PC-9 (cell line): ENCODE measurements around the gene ZNF728. TPM values are rescaled to one million over a fixed set of nuclear protein-coding genes. Genes with fewer than 3 reads are reported as not detected.
"Not testable (repeated sequence)": the region's sequence is repeated elsewhere in the genome, so short reads cannot be mapped to it uniquely, and the experiment has no call there.

Source experiments
- BruUV-seq: library from RNA; stranded (reverse); fragments of 400-500 nt; replicated peaks from 2 replicates; lab custom pipeline; 2021; lab: Mats Ljungman, UMichigan
- CTCF ChIA-PET: fragments of 300-600 bp; sonication (Branson Sonifier 250); formaldehyde crosslinking; loops from one replicate; lab custom pipeline; 2022; ENCODE audit warnings: antibody characterized with exemption; lab: Charles Lee
- POLR2A ChIA-PET: fragments of 300-600 bp; sonication (Branson Sonifier 250); formaldehyde crosslinking; loops from one replicate; lab custom pipeline; 2022; ENCODE audit warnings: antibody characterized with exemption; ENCODE audit not compliant: unreplicated experiment; lab: Charles Lee
- DNase-seq, 2 experiments: peaks; one replicate each; pipeline versions ENCODE4 v3.0.0 to v3.0.0-alpha.2; 2015 to 2022; ENCODE audit warnings: mixed read lengths in 1 of 2
- H2AFZ ChIP-seq: fragments of 200-600 bp; sonication (generic); 2 replicates; pipeline ENCODE4 v1.8.1; 2017; ENCODE audit warnings: antibody characterized with exemption
- H3F3A ChIP-seq: fragments of 200-600 bp; sonication (generic); 2 replicates; pipeline ENCODE4 v1.8.1; 2017; ENCODE audit warnings: antibody characterized with exemption, mild to moderate bottlenecking, low read depth; ENCODE audit not compliant: insufficient read depth
- H3K27ac ChIP-seq: fragments of 200-600 bp; sonication (generic); 2 replicates; pipeline ENCODE4 v1.6.1; 2016; ENCODE audit warnings: mixed run types
- H3K27me3 ChIP-seq: fragments of 200-600 bp; sonication (generic); 2 replicates; pipeline ENCODE4 v1.6.1; 2016; ENCODE audit warnings: low read depth, mixed run types; ENCODE audit not compliant: insufficient read depth
- H3K36me3 ChIP-seq: fragments of 200-600 bp; sonication (generic); 2 replicates; pipeline ENCODE4 v1.6.1; 2016; ENCODE audit warnings: low read depth, mixed run types
- H3K4me1 ChIP-seq: fragments of 200-600 bp; sonication (generic); replicated peaks from 2 replicates; pipeline ENCODE4 v1.6.1; 2016; ENCODE audit warnings: mixed run types; ENCODE audit not compliant: insufficient read depth
- H3K4me2 ChIP-seq: fragments of 200-600 bp; sonication (generic); 2 replicates; pipeline ENCODE4 v1.6.1; 2017; ENCODE audit warnings: mixed run types
- H3K4me3 ChIP-seq: fragments of 200-600 bp; sonication (generic); 2 replicates; pipeline ENCODE4 v1.6.1; 2016; ENCODE audit warnings: mixed run types
- H3K79me2 ChIP-seq: fragments of 200-600 bp; sonication (generic); 2 replicates; pipeline ENCODE4 v1.6.1; 2017; ENCODE audit warnings: low read depth, mixed run types
- H3K9me2 ChIP-seq: fragments of 200-600 bp; sonication (generic); 2 replicates; pipeline ENCODE4 v1.8.1; 2017; ENCODE audit warnings: mild to moderate bottlenecking; ENCODE audit not compliant: insufficient read depth
- H3K9me3 ChIP-seq: fragments of 200-600 bp; sonication (generic); 2 replicates; pipeline ENCODE4 v1.8.1; 2016; ENCODE audit warnings: low read depth; ENCODE audit not compliant: insufficient read depth
- H4K20me1 ChIP-seq: fragments of 200-600 bp; sonication (generic); 2 replicates; pipeline ENCODE4 v1.8.1; 2017; ENCODE audit not compliant: insufficient read depth
- CTCF ChIP-seq: fragments of 200-600 bp; sonication (generic); conservative IDR thresholded peaks from 2 replicates; pipeline ENCODE4 v1.6.1; 2017; ENCODE audit warnings: mixed run types, antibody characterized with exemption, mild to moderate bottlenecking, moderate library complexity
- EZH2 ChIP-seq: fragments of 200-600 bp; sonication (generic); IDR thresholded peaks from 2 replicates; pipeline ENCODE4 v1.8.0; 2017; ENCODE audit warnings: antibody characterized with exemption, low read depth
- intact Hi-C: fragments of 100-400 bp; cut with micrococcal nuclease; formaldehyde crosslinking; loops from one replicate; pipeline ENCODE4 v1.10.0; 2022; ENCODE audit not compliant: unreplicated experiment
- total RNA-seq: library from RNA; stranded (reverse); gene quantifications from 2 replicates; pipeline ENCODE4 v1.2.3, GENCODE V29; 2021

The ZNF728 gene
- total RNA-seq, 1 experiment from 2014 or later: not detected

DNA sequence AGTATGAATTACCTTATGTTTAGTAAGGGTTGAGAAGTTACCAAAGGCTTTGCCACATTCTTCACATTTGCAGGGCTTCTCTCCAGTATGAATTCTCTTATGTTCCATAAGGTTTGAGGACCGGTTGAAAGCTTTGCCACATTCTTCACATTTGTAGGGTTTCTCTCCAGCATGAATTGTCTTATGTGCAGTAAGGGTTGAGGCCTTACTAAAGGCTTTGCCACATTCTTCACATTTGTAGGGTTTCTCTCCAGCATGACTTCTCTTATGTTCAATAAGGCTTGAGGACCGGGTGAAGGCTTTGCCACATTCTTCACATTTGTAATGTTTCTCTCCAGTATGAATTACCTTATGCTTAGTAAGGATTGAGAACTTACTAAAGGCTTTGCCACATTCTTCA lies 26.7 kb downstream of the ZNF728 start:
- H3F3A ChIP-seq: no peaks in the 10 kb centered on the region
- H3K27me3 ChIP-seq: no peaks in the 10 kb centered on the region
- no peaks in the 10 kb centered on the region for H4K20me1 ChIP-seq
- H3K4me1 ChIP-seq: no peaks in the 10 kb centered on the region
- H3K9me3 ChIP-seq: peaks cover 52% of the 10 kb centered on the region
- no peak overlapping the region for H3K4me3 ChIP-seq
- no TSS peak for BruUV-seq
- no peaks in the 10 kb centered on the region for H3K9me2 ChIP-seq
- ChIA-PET CTCF (no interaction called here), POLR2A (no interaction called here)
- TF ChIP-seq CTCF (no peak), EZH2 (no peak)
- H3K36me3 ChIP-seq: no peaks in the 10 kb centered on the region
- no peaks in the 10 kb centered on the region for H3K79me2 ChIP-seq
- no peak for DNase-seq
- H3K27ac ChIP-seq: no peak overlapping the region
- intact Hi-C loops: no loop called here
- no peak overlapping the region for H2AFZ ChIP-seq
- H3K4me2 ChIP-seq: no peak overlapping the region

DNA sequence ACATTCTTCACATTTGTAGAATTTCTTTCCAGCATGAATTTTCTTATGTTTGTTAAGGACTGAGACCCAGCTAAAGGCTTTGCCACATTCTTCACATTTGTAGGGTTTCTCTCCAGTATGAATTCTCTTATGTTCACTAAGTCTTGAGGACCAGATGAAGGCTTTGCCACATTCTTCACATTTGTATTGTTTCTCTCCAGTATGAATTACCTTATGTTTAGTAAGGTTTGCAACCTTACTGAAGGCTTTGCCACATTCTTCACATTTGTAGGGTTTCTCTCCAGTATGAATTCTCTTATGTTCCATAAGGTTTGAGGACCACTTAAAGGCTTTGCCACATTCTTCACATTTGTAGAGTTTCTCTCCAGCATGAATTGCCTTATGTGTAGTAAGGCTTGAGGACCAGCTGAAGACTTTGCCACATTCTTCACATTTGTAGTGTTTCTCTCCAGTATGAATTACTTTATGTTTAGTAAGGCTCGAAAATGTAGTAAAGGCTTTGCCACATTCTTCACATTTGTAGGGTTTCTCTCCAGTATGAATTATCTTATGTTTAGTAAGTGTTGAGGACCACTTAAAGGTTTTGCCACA lies 27.3 kb downstream of the ZNF728 start:
- H3K9me3 ChIP-seq: peaks cover 56% of the 10 kb centered on the region
- POLR2A ChIA-PET: not testable (repeated sequence)

GRCh38 chr19:22945560-22945959 lies 57.4 kb downstream of the ZNF728 start:
- Histone ChIP-seq H3K9me2 (no peaks in the 10 kb centered on the region), H3K9me3 (peaks cover 11% of the 10 kb centered on the region), H3F3A (no peaks in the 10 kb centered on the region), H3K79me2 (no peaks in the 10 kb centered on the region), H3K36me3 (no peaks in the 10 kb centered on the region), H2AFZ (no peak overlapping the region), H3K27ac (no peak overlapping the region), H3K27me3 (no peaks in the 10 kb centered on the region), H4K20me1 (no peaks in the 10 kb centered on the region), H3K4me2 (no peak overlapping the region), H3K4me3 (no peak overlapping the region), H3K4me1 (no peaks in the 10 kb centered on the region)
- intact Hi-C loops: no loop called here
- POLR2A ChIA-PET: no interaction called here
- no peak for DNase-seq
- no TSS peak for BruUV-seq
- CTCF ChIA-PET: no interaction called here
- no peak for TF ChIP-seq CTCF
- no peak for TF ChIP-seq EZH2

More for the DNA sequence above, 27.3 kb downstream of the ZNF728 start:
- H3K27me3 ChIP-seq, DNase-seq, H3F3A ChIP-seq, H2AFZ ChIP-seq, CTCF ChIA-PET, H4K20me1 ChIP-seq, H3K4me3 ChIP-seq, H3K79me2 ChIP-seq, H3K4me2 ChIP-seq, H3K27ac ChIP-seq, H3K36me3 ChIP-seq, intact Hi-C loops, H3K4me1 ChIP-seq, BruUV-seq, H3K9me2 ChIP-seq: not testable (repeated sequence)

GRCh38 chr19:22935151-22935550 lies 67.8 kb downstream of the ZNF728 start:
- intact Hi-C loops: no loop called here
- CTCF ChIA-PET: no interaction called here

GRCh38 chr19:22927576-22927975 lies 75.4 kb downstream of the ZNF728 start:
- H3K36me3 ChIP-seq, H3K4me3 ChIP-seq, CTCF ChIA-PET, H3K9me2 ChIP-seq, H3K79me2 ChIP-seq, BruUV-seq, DNase-seq, H3K27ac ChIP-seq, H3K4me1 ChIP-seq, H3F3A ChIP-seq, H3K27me3 ChIP-seq, H2AFZ ChIP-seq, H3K4me2 ChIP-seq, H4K20me1 ChIP-seq, intact Hi-C loops, POLR2A ChIA-PET, H3K9me3 ChIP-seq: not testable (repeated sequence)

More at GRCh38 chr19:22935151-22935550, 67.8 kb downstream of the ZNF728 start:
- H3K9me2 ChIP-seq: no peaks in the 10 kb centered on the region
- H2AFZ ChIP-seq: no peak overlapping the region
- no peaks in the 10 kb centered on the region for H3K36me3 ChIP-seq
- H3K27me3 ChIP-seq: no peaks in the 10 kb centered on the region
- no peaks in the 10 kb centered on the region for H3F3A ChIP-seq
- H3K4me3 ChIP-seq: no peak overlapping the region
- H3K79me2 ChIP-seq: no peaks in the 10 kb centered on the region
- H3K9me3 ChIP-seq: peaks cover 3% of the 10 kb centered on the region; the same call in 1 of the 2 replicates
- no peak for DNase-seq
- H3K4me2 ChIP-seq: no peak overlapping the region
- BruUV-seq: no TSS peak
- H4K20me1 ChIP-seq: no peaks in the 10 kb centered on the region
- TF ChIP-seq EZH2: no peak
- TF ChIP-seq CTCF: no peak
- no peaks in the 10 kb centered on the region for H3K4me1 ChIP-seq
- no peak overlapping the region for H3K27ac ChIP-seq
- POLR2A ChIA-PET: no interaction called here
